Kidney (tissue), 14 donors: ENCODE results near the gene BAG5. TPM values are rescaled to one million over a fixed set of nuclear protein-coding genes. Genes with fewer than 3 reads are reported as not detected.

Experiments used
- DNase-seq, 5 donors: peaks; one replicate each; pipeline ENCODE4 v3.0.0-alpha.2; 2013 to 2020
- FAIRE-seq: peaks from 2 replicates; lab custom pipeline; 2012; peaks lifted over from hg19 to GRCh38; lab: Jason Lieb, UNC
- H3K27ac ChIP-seq, 2 donors: one replicate each; pipeline ENCODE4 v1.7.0; 2013; ENCODE audit warnings: low read depth in 2 of 2, low read length in 2 of 2, inconsistent platforms in 1 of 2
- H3K27me3 ChIP-seq: one replicate; pipeline ENCODE4 v1.7.1; 2013; ENCODE audit warnings: low read length, inconsistent platforms; ENCODE audit not compliant: control insufficient read depth, insufficient read depth
- H3K36me3 ChIP-seq, 3 donors: one replicate each; pipeline versions ENCODE4 v1.7.0 to v1.7.1; 2013; ENCODE audit warnings: low read length in 3 of 3, control low read depth in 1 of 3, inconsistent platforms in 1 of 3; ENCODE audit not compliant: insufficient read depth in 3 of 3, control insufficient read depth in 2 of 3
- H3K4me1 ChIP-seq, 3 donors: one replicate each; pipeline versions ENCODE4 v1.7.0 to v1.7.1; 2013; ENCODE audit warnings: low read length in 3 of 3, inconsistent platforms in 1 of 3, low read depth in 1 of 3; ENCODE audit not compliant: control insufficient read depth in 2 of 3, insufficient read depth in 2 of 3
- H3K4me3 ChIP-seq, 3 donors: one replicate each; pipeline versions ENCODE4 v1.7.0 to v1.8.1; 2013; ENCODE audit warnings: low read length in 3 of 3, control low read depth in 1 of 3, inconsistent platforms in 1 of 3
- H3K9ac ChIP-seq, 3 donors: one replicate each; pipeline versions ENCODE4 v1.7.0 to v1.7.1; 2013; ENCODE audit warnings: low read length in 3 of 3, control low read depth in 1 of 3, inconsistent platforms in 1 of 3
- H3K9me3 ChIP-seq, 3 donors: one replicate each; pipeline versions ENCODE4 v1.7.0 to v1.7.1; 2013; ENCODE audit warnings: low read length in 3 of 3, control low read depth in 1 of 3, inconsistent platforms in 1 of 3; ENCODE audit not compliant: control insufficient read depth in 2 of 3, insufficient read depth in 1 of 3
- intact Hi-C: fragments of 100-400 bp; cut with DNase I; formaldehyde crosslinking; loops from one replicate; pipeline ENCODE4 v1.11.1; 2022
- polyA plus RNA-seq: library from polyadenylated mRNA; stranded (reverse); fragments of 350-450 nt; fragmentation: Illumina TruSeq; extraction: RNeasy Lipid Tissue Mini Kit (QIAGEN cat#74804); gene quantifications from one replicate; pipeline ENCODE4 v1.2.3, GENCODE V29; 2014; ENCODE audit warnings: low read depth, low replicate concordance; ENCODE audit not compliant: insufficient read depth
- total RNA-seq: library from RNA; stranded (reverse); fragmentation: NEBNext Ultra II Directional; extraction: Animal tissue kit (Norgen Biotek cat#: 25700); gene quantifications from one replicate; pipeline ENCODE4 v1.2.1, GENCODE V29; 2021
- TF ChIP-seq, protein P1 (sequence below): IDR thresholded peaks from 3 replicates; pipeline ENCODE4 v1.5.1; 2012; ENCODE audit warnings: mild to moderate bottlenecking, moderate library complexity, borderline replicate concordance; ENCODE audit not compliant: insufficient read depth; ENCODE audit errors: extremely low read depth
- donor health status: control.
- donor health status: control.
- donor health status: control.
- donor health status: control.
- donor health status: control.
- donor health status: DM: yes; HTN: yes; CAD: no.
- donor health status: Normal renal cell carcinoma (clear cell type).

BAG5 gene
- total and polyA plus RNA-seq, 2 donors from 2014 or later, result 17.1 to 64.5 TPM

DNA sequence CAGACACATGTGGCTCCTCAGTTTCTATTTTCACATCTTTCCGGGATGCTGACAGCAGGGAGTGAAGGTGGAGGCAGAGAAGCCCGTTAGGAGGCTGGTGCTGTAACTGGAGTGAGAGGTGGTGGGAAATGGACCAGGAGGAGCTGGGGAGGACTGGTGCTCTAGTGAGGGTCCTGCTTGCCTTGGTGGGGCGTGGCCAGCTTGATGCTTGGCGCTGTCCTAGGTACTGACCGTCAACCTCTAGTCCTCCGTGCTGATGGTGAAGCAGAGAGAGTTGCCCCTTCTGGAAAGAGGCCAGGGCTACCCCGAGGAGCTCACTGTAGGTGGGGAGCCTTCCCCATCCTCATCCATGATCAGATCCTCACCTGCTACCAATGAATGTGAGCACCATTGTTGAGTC is 32.1 kb downstream of the BAG5 start:
- no peaks in the 10 kb centered on the region for H3K36me3 ChIP-seq
- no peaks in the 10 kb centered on the region for H3K9me3 ChIP-seq
- H3K27ac ChIP-seq, result no peak overlapping the region
- H3K4me3 ChIP-seq, result no peak overlapping the region
- intact Hi-C loops, result no loop called here
- H3K4me1 ChIP-seq, result peaks cover 0 to 39% (median 24%) of the 10 kb centered on the region in 3 donors
- DNase-seq (peak in 2 of 5 donors; percentile 66 to 72), FAIRE-seq (no peak)
- TF ChIP-seq, protein P1, sequence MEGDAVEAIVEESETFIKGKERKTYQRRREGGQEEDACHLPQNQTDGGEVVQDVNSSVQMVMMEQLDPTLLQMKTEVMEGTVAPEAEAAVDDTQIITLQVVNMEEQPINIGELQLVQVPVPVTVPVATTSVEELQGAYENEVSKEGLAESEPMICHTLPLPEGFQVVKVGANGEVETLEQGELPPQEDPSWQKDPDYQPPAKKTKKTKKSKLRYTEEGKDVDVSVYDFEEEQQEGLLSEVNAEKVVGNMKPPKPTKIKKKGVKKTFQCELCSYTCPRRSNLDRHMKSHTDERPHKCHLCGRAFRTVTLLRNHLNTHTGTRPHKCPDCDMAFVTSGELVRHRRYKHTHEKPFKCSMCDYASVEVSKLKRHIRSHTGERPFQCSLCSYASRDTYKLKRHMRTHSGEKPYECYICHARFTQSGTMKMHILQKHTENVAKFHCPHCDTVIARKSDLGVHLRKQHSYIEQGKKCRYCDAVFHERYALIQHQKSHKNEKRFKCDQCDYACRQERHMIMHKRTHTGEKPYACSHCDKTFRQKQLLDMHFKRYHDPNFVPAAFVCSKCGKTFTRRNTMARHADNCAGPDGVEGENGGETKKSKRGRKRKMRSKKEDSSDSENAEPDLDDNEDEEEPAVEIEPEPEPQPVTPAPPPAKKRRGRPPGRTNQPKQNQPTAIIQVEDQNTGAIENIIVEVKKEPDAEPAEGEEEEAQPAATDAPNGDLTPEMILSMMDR, result no peak
- no peak overlapping the region for H3K9ac ChIP-seq
- H3K27me3 ChIP-seq, result no peaks in the 10 kb centered on the region

DNA sequence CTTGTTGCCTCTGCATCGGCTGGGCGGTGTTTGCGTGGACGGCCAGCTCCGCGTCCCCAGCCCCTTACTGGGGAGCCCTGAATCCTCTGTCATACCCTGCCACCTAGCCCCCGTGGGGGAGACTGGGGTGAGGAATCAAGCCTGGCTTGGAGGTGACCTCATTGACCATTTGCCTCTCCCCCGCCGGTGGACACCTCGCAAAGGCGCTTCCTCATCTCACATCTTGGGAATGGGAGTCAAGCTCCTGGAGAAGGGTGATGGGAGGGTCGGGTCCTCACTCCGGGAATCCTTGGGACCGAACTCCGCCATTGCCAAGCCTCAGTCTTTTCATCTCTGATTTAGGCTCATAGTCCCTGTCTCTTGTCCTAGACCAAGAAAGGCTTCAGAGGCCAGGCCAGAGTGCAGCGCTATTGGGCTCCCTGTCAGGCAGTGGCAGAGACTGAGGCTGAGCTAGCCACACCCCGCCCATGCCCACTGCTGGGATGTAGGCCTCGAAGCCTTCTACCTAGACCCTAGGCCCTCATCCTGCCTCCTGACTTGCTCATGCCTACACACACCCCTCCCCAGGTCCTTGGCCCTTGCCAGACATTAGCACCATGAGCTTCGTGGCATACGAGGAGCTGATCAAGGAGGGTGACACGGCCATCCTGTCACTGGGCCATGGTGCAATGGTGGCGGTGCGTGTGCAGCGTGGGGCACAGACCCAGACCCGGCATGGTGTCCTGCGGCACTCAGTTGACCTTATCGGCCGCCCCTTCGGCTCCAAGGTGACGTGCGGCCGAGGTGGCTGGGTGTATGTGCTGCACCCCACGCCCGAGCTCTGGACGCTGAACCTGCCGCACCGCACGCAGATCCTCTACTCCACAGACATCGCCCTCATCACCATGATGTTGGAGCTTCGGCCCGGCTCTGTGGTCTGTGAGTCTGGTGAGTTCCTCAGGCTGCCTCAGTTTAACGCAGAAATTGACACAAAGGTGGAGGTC is 32.8 kb downstream of the BAG5 start:
- peak overlapping the region; percentile 7 to 69 (median 15) for H3K9ac ChIP-seq
- intact Hi-C loops, result no loop called here
- DNase-seq (peak in 1 of 5 donors; percentile 71), FAIRE-seq (no peak)
- TF ChIP-seq, protein P1, result no peak
- H3K36me3 ChIP-seq, result no peaks in the 10 kb centered on the region
- H3K4me1 ChIP-seq, result peaks cover 0 to 43% (median 30%) of the 10 kb centered on the region in 3 donors
- peak overlapping the region; percentile 50 to 91 (median 55) for H3K4me3 ChIP-seq
- no peaks in the 10 kb centered on the region for H3K9me3 ChIP-seq
- H3K27me3 ChIP-seq, result no peaks in the 10 kb centered on the region
- peak overlapping the region; percentile 74 to 95 for H3K27ac ChIP-seq

DNA sequence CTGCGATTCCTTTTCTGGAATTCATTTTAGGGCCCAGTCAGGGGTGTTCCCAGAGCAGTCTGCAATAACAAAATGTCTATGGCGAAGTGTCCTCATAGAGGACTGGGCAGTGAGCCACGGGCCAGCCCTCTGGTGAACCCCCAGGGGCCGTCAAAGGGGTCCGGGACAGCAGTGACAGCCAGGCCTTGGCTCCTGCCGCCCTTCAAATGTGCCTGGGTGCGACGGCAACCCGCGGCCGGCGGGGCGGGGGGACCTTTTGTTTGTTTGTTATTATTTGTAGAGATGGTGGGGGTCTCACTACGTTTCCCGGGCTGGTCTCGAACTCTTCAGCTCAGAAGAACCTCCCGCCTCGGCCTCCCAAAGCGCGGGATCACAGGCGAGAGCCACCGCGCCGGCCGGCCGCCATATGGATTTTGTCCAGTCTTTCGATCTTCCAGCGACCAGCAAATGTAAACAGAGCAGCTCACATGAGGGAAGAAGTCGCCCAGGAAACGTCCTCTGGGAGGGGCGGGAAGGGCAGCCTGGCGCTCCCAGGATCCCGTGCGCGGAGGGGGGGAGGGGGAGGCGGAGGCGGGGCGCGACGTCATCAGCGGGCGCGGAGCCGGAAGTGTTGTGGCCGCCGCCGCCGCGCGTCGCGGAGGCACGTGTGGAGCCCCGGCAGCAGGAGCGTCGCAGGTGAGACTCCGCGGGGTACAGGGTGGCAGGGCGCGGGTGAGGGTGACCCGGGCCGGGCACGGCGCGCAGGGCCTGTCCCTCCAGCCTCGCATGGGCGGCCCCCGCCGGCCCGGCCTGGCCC is 33.7 kb downstream of the BAG5 start, which contains the start of gene TRMT61A:
Gene TRMT61A, plus strand, starts transcription at position 610 of the 796 bp plus-strand sequence. CDS start 783 bp downstream, outside the sequence.
- H3K36me3 ChIP-seq, result no peaks in the 10 kb centered on the region
- H3K27me3 ChIP-seq, result no peaks in the 10 kb centered on the region
- H3K27ac ChIP-seq, result peak within 1 kb of the TSS; percentile 95 to 96
- intact Hi-C loops, result no loop called here
- DNase-seq, result peak; percentile 90 to 96 (median 95)
- peaks cover 0 to 44% (median 38%) of the 10 kb centered on the region in 3 donors for H3K4me1 ChIP-seq
- TF ChIP-seq, protein P1, result peak; percentile 9
- peak within 1 kb of the TSS; percentile 22 to 84 (median 69) for H3K9ac ChIP-seq
- H3K9me3 ChIP-seq, result no peaks in the 10 kb centered on the region
- peak within 1 kb of the TSS; percentile 50 to 91 (median 66) for H3K4me3 ChIP-seq
- no peak for FAIRE-seq
